ENCODE results near the gene CDH13.

Gene CDH13

DNA sequence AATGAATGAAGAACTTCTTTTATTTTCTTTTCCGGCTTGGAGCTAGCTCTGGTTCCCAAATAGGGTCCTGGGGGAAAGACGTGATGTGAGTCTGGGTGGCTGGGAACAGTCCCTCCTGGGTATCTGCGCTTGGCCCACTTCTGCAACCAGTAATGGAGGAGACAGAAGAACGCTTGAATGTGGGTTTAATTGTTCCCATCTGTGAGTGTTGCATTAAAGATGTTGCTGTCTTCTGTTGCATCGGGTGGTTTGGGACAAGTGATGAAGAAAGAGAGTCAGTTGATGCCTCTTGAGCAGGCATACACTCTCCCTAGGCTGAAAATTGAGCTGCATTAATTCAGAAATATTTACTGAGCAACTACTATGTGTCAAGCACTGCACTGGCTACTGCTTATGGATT, 511.1 kb downstream of the CDH13 start:
- H3K4me1 ChIP-seq (ENCODE audit: control insufficient read depth, insufficient read depth, low read length) = peaks cover 12% of the 10 kb centered on the region
- H3K36me3 ChIP-seq (ENCODE audit: insufficient read depth, low read length) = no peaks in the 10 kb centered on the region
- no peaks in the 10 kb centered on the region for H3K9me3 ChIP-seq (replicated peaks; ENCODE audit: low read length)
- H3K27me3 ChIP-seq (ENCODE audit: control insufficient read depth, insufficient read depth, low read length) = no peaks in the 10 kb centered on the region
- peak overlapping the region; percentile 69 for H3K9ac ChIP-seq (ENCODE audit: low read depth, low read length)
- peak overlapping the region; percentile 71 for H3K4me3 ChIP-seq (ENCODE audit: low read length)
- H3K4me2 ChIP-seq (ENCODE audit: low read length) = peak overlapping the region; percentile 88

DNA sequence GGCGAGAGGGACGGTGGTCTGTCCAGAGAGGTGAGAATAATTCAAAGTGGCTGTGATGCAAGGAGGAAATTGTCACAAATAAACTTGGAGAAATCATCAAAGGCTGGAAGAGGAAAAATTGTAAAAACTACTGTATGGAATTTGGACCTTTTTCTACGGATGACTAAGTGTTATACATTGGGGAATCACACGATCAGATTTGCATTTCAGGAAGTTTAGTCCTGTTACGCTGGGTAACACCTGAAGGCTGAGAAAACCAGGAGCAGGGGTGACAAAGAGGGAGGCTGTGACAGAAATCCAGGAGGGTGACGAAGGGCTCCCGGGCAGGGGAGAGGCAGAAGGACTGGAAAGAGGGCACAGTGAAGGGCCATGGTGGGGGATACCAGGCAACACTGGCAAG, 511.7 kb downstream of the CDH13 start:
- Histone ChIP-seq H3K9me3 (replicated peaks; ENCODE audit: low read length) (no peaks in the 10 kb centered on the region), H3K9ac (ENCODE audit: low read depth, low read length) (no peak overlapping the region), H3K36me3 (ENCODE audit: insufficient read depth, low read length) (no peaks in the 10 kb centered on the region), H3K27me3 (ENCODE audit: control insufficient read depth, insufficient read depth, low read length) (no peaks in the 10 kb centered on the region), H3K4me1 (ENCODE audit: control insufficient read depth, insufficient read depth, low read length) (peaks cover 12% of the 10 kb centered on the region), H3K4me2 (ENCODE audit: low read length) (no peak overlapping the region), H3K4me3 (ENCODE audit: low read length) (no peak overlapping the region)

DNA sequence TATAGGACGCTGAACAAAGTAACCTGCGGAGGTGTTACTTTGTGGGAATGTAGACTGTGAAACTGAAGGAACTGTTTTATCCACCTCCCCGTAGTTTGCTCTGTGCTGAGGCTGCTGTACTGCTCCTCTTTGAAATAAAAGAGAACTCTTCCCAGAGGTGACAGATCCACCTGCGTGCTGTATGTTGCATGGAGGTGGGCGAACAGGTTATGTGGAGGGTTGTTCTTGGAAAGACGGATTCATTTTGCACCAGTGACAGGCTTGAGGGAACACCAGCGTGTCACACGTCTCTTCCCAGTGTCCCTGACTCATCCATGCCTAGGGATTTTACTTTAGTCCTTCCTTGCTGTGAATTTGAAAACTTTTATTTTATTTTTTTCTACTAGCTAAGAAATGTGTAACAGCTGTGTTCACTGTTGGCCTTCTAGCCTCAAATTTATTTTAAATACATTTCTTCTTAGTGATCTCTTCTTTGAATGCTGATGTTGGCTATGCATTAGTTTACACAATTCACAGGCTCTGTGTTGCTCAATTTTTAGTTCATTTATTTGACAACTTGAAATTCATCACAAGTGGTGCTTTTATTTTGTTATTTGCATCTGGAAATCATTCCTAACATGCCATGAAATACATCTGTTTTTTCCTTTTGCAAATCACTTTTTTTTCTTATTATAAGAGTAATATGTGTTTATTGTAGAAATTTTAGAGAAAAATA, 512.4 kb downstream of the CDH13 start:
- H3K36me3 ChIP-seq (ENCODE audit: insufficient read depth, low read length) = no peaks in the 10 kb centered on the region
- H3K4me2 ChIP-seq (ENCODE audit: low read length) = no peak overlapping the region
- peaks cover 18% of the 10 kb centered on the region for H3K4me1 ChIP-seq (ENCODE audit: control insufficient read depth, insufficient read depth, low read length)
- H3K9ac ChIP-seq (ENCODE audit: low read depth, low read length) = no peak overlapping the region
- H3K4me3 ChIP-seq (ENCODE audit: low read length) = no peak overlapping the region
- H3K9me3 ChIP-seq (replicated peaks; ENCODE audit: low read length) = no peaks in the 10 kb centered on the region
- no peaks in the 10 kb centered on the region for H3K27me3 ChIP-seq (ENCODE audit: control insufficient read depth, insufficient read depth, low read length)

DNA sequence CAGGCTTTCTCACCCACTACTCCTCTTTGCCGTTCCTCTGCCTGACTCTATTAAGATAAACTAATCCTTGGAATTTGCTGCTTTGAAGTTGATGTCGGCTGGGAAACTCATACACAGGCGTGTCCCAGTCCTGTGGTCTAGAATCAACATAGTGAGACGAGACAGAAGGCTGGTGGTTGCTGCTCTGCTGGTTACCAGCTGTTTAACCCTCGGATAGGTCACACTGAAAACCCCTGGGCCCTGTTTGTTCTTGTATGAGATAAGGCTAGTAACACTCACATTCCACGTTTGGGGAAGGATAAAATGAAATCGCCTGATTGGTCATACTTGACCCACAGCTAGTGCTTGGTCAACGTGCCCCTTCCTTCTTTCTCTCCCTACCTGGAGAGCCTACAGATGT, 517.0 kb downstream of the CDH13 start:
- Histone ChIP-seq H3K4me3 (ENCODE audit: low read length) (no peak overlapping the region), H3K9me3 (replicated peaks; ENCODE audit: low read length) (no peaks in the 10 kb centered on the region), H3K36me3 (ENCODE audit: insufficient read depth, low read length) (no peaks in the 10 kb centered on the region), H3K27me3 (ENCODE audit: control insufficient read depth, insufficient read depth, low read length) (no peaks in the 10 kb centered on the region), H3K9ac (ENCODE audit: low read depth, low read length) (no peak overlapping the region), H3K4me1 (ENCODE audit: control insufficient read depth, insufficient read depth, low read length) (peaks cover 7% of the 10 kb centered on the region), H3K4me2 (ENCODE audit: low read length) (no peak overlapping the region)

DNA sequence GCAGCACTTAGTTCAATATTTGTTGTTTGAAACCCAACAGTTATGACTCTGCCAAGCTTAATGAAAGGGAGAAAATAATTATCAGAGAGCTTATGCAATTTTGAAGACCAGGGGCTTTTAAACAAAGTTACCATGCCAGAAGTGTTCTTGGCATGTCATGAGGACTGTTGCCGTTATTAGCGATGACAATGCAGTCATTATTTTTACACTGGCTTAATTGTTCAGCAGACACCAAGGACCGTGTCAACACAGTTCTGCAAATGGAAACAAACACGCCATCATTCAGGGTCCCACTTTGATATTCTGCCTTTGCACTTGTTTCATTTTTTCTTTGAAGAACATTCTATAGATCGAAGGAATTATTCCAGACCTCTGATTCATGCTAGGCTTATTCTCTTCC, 518.5 kb downstream of the CDH13 start:
- Histone ChIP-seq H3K36me3 (ENCODE audit: insufficient read depth, low read length) (no peaks in the 10 kb centered on the region), H3K27me3 (ENCODE audit: control insufficient read depth, insufficient read depth, low read length) (no peaks in the 10 kb centered on the region), H3K4me2 (ENCODE audit: low read length) (no peak overlapping the region), H3K9me3 (replicated peaks; ENCODE audit: low read length) (no peaks in the 10 kb centered on the region), H3K9ac (ENCODE audit: low read depth, low read length) (no peak overlapping the region), H3K4me3 (ENCODE audit: low read length) (no peak overlapping the region), H3K4me1 (ENCODE audit: control insufficient read depth, insufficient read depth, low read length) (peaks cover 7% of the 10 kb centered on the region)

DNA sequence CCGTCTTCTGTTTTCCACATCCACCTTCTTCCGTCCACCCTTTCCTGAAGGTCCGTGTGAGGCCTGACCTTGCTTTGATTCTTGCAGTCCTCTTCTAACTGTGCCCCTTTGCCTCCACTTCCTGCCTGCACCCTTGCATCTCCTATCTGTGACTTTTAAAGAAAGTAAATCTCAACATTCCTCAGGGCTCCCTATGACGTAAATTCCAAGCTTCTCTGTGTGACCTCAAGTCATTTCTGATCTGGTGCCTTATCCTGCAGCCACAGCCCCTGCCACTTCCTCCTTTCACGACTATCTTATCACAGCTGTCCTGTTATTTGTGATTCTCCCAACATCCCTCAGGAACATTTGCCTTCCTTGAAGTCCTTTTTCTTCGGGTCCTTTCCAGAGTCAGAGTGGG, 520.5 kb downstream of the CDH13 start:
- Histone ChIP-seq H3K4me1 (ENCODE audit: control insufficient read depth, insufficient read depth, low read length) (peaks cover 7% of the 10 kb centered on the region), H3K27me3 (ENCODE audit: control insufficient read depth, insufficient read depth, low read length) (no peaks in the 10 kb centered on the region), H3K4me3 (ENCODE audit: low read length) (no peak overlapping the region), H3K9me3 (replicated peaks; ENCODE audit: low read length) (no peaks in the 10 kb centered on the region), H3K9ac (ENCODE audit: low read depth, low read length) (no peak overlapping the region), H3K36me3 (ENCODE audit: insufficient read depth, low read length) (no peaks in the 10 kb centered on the region), H3K4me2 (ENCODE audit: low read length) (no peak overlapping the region)

DNA sequence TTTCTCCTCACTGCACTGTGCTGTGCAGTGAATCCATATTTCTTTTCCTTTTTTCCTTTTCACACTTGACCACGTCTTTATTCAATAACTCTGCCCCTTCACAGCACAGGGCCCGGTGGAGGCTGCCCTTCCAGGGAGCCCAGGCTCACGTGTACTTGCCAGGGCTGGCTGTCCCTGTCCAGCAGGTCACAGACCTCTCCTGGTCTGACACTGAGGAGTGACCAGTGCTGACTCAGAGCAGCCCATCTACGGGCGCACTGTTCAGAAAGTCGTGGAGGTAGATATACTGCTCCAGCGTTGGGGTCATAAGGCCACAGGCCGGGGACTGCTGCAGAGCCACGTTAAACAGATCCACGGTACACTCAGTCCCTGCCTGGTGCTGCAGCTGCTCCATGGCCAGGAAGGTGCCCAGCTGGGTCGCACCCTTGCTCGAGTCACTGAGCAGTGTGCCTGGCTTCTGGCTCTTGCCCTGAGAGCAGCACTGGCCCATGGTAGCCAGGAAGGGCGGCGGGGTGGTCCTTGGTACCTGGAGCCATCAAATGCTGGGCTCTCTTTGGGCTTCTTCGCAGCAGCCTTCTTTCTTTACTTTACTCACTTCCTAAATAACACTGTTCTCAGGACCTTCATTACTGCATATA, 531.7 kb downstream of the CDH13 start:
- Histone ChIP-seq H3K9ac (ENCODE audit: low read depth, low read length) (no peak overlapping the region), H3K27me3 (ENCODE audit: control insufficient read depth, insufficient read depth, low read length) (no peaks in the 10 kb centered on the region), H3K9me3 (replicated peaks; ENCODE audit: low read length) (no peaks in the 10 kb centered on the region), H3K4me2 (ENCODE audit: low read length) (no peak overlapping the region), H3K4me3 (ENCODE audit: low read length) (no peak overlapping the region), H3K4me1 (ENCODE audit: control insufficient read depth, insufficient read depth, low read length) (no peaks in the 10 kb centered on the region), H3K36me3 (ENCODE audit: insufficient read depth, low read length) (no peaks in the 10 kb centered on the region)

DNA sequence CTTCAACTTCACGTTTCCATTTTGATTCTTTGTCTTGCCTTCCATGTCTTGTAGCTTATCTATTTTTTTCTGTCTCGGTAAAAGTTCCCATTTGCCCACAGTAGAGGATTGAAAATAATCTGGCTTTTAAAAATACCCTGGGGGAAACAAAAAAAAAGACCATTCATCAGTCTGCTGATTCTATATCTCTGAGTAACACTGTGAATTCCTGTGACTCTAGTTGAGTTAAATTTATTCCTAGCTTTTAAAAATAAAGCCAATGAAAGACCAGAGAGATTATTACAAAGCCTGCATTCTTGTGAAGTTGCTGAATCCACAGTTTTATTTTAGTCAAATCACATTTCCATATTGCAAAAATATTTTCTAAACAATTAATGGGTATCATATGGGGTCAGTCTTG, 532.3 kb downstream of the CDH13 start:
- Histone ChIP-seq H3K4me2 (ENCODE audit: low read length) (no peak overlapping the region), H3K4me3 (ENCODE audit: low read length) (no peak overlapping the region), H3K27me3 (ENCODE audit: control insufficient read depth, insufficient read depth, low read length) (no peaks in the 10 kb centered on the region), H3K9ac (ENCODE audit: low read depth, low read length) (no peak overlapping the region), H3K9me3 (replicated peaks; ENCODE audit: low read length) (no peaks in the 10 kb centered on the region), H3K4me1 (ENCODE audit: control insufficient read depth, insufficient read depth, low read length) (no peaks in the 10 kb centered on the region), H3K36me3 (ENCODE audit: insufficient read depth, low read length) (no peaks in the 10 kb centered on the region)

DNA sequence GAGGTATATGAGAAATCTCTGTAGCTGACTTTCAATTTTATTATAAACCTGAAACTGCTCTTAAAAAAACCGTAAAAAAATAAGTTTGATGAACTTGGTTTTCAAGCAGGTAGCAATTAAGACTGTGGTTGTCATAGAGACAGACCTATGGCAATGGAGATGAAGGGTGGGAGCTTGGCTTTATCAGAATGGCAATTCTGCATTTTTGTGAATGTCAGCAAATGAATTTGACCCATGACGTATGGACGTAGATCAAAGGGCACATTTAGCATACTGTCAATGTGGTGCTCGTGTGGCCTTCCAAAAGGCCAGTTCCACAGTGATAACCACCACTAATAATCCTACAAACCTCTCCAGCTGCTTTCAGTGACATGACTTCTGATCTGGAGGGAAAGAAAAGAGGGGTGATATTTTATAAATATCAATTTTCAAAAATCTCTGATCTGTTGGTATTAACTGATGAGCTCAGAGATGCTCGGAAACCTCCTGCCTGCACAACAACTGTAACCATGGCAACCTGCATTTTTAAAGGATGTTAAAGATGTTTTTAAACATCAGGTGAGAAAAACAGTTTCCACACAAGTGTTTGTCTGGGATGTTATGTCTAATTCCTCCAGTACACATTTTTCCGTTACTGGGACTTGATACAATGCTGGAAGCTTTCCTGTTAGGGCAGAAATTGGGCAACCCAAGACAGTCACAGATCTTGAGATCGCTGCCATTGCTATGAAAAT, 533.7 kb downstream of the CDH13 start:
- H3K36me3 ChIP-seq (ENCODE audit: insufficient read depth, low read length) = no peaks in the 10 kb centered on the region
- no peak overlapping the region for H3K4me3 ChIP-seq (ENCODE audit: low read length)
- H3K4me2 ChIP-seq (ENCODE audit: low read length) = no peak overlapping the region
- H3K9me3 ChIP-seq (replicated peaks; ENCODE audit: low read length) = no peaks in the 10 kb centered on the region
- H3K4me1 ChIP-seq (ENCODE audit: control insufficient read depth, insufficient read depth, low read length) = no peaks in the 10 kb centered on the region
- no peaks in the 10 kb centered on the region for H3K27me3 ChIP-seq (ENCODE audit: control insufficient read depth, insufficient read depth, low read length)
- H3K9ac ChIP-seq (ENCODE audit: low read depth, low read length) = no peak overlapping the region

DNA sequence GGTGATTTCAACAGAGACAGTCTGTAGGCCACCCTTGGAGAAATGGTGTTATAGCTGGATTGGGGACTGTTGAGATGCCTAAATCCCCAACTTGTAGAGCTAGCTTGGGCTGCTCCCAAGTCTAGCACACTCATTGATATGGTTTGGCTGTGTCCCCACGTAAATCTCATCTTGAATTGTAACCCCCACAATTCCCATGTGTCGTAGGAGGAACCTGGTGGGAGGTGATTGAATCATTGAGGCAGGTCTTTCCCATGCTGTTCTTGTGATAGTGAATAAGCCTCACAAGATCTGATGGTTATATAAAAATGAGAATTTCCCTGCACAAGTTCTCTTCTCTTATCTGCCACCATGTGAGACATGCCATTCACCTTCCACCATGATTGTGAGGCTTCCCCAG, 536.0 kb downstream of the CDH13 start:
- no peaks in the 10 kb centered on the region for H3K9me3 ChIP-seq (replicated peaks; ENCODE audit: low read length)
- no peak overlapping the region for H3K4me2 ChIP-seq (ENCODE audit: low read length)
- H3K4me1 ChIP-seq (ENCODE audit: control insufficient read depth, insufficient read depth, low read length) = no peaks in the 10 kb centered on the region
- H3K4me3 ChIP-seq (ENCODE audit: low read length) = no peak overlapping the region
- H3K36me3 ChIP-seq (ENCODE audit: insufficient read depth, low read length) = no peaks in the 10 kb centered on the region
- no peak overlapping the region for H3K9ac ChIP-seq (ENCODE audit: low read depth, low read length)
- H3K27me3 ChIP-seq (ENCODE audit: control insufficient read depth, insufficient read depth, low read length) = no peaks in the 10 kb centered on the region

DNA sequence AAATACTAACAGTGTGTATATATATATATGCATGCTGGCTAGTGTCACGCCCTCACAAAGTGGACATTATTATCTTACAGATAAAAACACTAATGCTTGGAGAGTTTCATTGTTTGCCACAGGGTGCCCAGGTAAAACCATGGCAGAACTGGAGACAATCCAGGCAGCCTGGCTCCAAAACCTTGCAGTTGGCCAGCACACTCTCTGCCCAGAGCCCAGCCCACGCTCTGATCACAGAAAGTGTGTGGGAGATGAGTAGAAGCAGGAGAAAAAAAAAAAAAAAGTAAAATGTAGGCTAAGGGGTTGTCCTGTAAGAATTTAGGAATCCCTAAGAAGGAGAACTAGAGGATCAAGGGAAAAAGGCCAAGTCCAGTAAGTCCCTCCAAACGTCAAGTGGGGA, 538.0 kb downstream of the CDH13 start:
- H3K9ac ChIP-seq (ENCODE audit: low read depth, low read length) = no peak overlapping the region
- H3K4me3 ChIP-seq (ENCODE audit: low read length) = no peak overlapping the region
- H3K4me1 ChIP-seq (ENCODE audit: control insufficient read depth, insufficient read depth, low read length) = no peaks in the 10 kb centered on the region
- no peak overlapping the region for H3K4me2 ChIP-seq (ENCODE audit: low read length)
- H3K36me3 ChIP-seq (ENCODE audit: insufficient read depth, low read length) = no peaks in the 10 kb centered on the region
- no peaks in the 10 kb centered on the region for H3K9me3 ChIP-seq (replicated peaks; ENCODE audit: low read length)
- H3K27me3 ChIP-seq (ENCODE audit: control insufficient read depth, insufficient read depth, low read length) = no peaks in the 10 kb centered on the region

All from skeletal muscle satellite cell (primary cell).